ENCODE measurements around the gene JCHAIN. TPM values are rescaled to one million over a fixed set of nuclear protein-coding genes. Genes with fewer than 3 reads are reported as not detected.
"Not testable (repeated sequence)": the region's sequence is repeated elsewhere in the genome, so short reads cannot be mapped to it uniquely, and the experiment has no call there.

JCHAIN gene
- total RNA-seq, 3 donors from 2014 or later = 258 to 602 (median 347) TPM

DNA sequence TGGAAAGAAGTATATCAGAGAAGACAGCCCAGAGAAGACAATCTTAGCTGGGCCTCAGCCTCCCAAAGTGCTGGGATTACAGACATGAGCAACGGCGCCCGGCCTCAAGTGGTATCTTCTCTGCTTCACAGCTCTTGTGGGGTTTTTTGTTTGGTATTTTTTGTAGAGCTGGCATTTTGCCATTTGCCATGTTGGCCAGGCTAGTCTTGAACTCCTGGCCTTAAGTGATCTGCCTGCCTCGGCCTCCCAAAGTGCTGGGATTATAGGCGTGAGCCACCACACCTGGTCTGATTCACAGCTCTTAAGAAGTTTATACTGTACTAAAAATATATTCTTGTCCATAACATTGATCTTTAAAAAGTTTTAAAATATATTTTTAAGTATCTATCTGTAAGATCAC, 34.4 kb upstream of the JCHAIN start:
- intact Hi-C loops (cut with DNase I, micrococcal nuclease) = no loop called here
- H3K36me3 ChIP-seq (ENCODE audit: low read depth) = no peaks in the 10 kb centered on the region
- DNase-seq (no peak), ATAC-seq (no peak)
- H3K4me1 ChIP-seq (ENCODE audit: low read depth) = peaks cover 11% of the 10 kb centered on the region
- no peak overlapping the region for H3K4me3 ChIP-seq
- TF ChIP-seq, protein P1, sequence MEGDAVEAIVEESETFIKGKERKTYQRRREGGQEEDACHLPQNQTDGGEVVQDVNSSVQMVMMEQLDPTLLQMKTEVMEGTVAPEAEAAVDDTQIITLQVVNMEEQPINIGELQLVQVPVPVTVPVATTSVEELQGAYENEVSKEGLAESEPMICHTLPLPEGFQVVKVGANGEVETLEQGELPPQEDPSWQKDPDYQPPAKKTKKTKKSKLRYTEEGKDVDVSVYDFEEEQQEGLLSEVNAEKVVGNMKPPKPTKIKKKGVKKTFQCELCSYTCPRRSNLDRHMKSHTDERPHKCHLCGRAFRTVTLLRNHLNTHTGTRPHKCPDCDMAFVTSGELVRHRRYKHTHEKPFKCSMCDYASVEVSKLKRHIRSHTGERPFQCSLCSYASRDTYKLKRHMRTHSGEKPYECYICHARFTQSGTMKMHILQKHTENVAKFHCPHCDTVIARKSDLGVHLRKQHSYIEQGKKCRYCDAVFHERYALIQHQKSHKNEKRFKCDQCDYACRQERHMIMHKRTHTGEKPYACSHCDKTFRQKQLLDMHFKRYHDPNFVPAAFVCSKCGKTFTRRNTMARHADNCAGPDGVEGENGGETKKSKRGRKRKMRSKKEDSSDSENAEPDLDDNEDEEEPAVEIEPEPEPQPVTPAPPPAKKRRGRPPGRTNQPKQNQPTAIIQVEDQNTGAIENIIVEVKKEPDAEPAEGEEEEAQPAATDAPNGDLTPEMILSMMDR (IDR thresholded peaks at IDR 0.05) = no peak
- H3K9me3 ChIP-seq = no peaks in the 10 kb centered on the region

DNA sequence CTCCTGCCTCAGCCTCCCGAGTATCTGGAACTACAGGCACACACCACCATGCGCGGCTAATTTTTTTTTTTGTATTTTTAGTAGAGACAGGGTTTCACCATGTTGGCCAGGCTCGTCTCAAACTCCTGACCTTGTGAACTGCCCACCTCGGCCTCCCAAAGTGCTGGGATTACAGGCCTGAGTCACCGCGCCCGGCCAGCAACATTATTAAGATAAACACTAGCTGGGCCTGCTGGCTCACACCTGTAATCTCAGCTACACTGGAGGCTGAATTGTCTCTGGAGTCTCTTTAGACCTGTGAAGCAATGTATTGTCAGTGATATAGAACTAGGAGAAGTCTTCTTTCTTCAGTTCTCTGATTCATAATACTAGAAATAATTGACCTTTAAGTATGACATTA, 32.1 kb upstream of the JCHAIN start:
- intact Hi-C loops (cut with DNase I, micrococcal nuclease); ATAC-seq; H3K36me3 ChIP-seq (ENCODE audit: low read depth); DNase-seq; H3K4me3 ChIP-seq; H3K9me3 ChIP-seq; H3K4me1 ChIP-seq (ENCODE audit: low read depth): not testable (repeated sequence)

DNA sequence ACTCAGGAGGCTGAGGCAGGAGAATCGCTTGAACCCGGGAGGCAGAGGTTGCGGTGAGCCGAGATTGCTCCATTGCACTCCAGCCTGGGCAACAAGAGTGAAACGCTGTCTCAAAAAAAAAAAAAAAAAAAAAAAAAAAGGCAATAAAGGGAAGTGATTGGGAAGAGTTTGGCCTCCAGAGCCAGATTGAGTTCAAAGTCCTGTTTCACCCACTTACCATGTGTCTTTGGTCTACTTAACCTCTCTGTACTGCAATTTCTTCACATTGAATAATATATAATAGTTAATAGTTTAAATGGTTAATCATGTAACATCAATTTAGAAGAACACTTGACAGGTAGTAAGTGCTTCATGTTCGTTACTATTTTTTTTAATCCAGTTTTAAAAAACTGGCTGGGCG, 28.3 kb upstream of the JCHAIN start:
- DNase-seq; H3K9me3 ChIP-seq; ATAC-seq; H3K36me3 ChIP-seq (ENCODE audit: low read depth); intact Hi-C loops (cut with DNase I, micrococcal nuclease); H3K4me3 ChIP-seq: not testable (repeated sequence)
- peaks cover 15% of the 10 kb centered on the region for H3K4me1 ChIP-seq (ENCODE audit: low read depth)

DNA sequence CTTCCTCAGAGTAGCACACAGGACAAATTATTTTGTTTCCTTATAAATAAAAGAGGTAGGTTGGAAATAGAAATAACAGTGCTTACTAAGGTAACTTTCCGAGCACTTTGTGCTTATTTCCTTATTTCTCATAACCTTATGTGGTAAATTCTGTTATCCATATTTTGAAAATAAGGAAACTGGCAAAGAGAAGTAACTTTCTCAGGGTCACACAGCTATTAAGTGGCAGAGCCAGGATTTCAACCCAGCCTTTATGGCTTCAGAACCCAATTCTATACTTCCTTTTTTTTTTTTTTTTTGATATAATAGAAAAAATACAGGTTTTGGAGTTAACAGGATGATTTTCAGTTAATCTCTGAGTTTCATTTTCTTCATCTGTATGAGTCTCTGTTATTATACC, 25.4 kb upstream of the JCHAIN start:
- no peaks in the 10 kb centered on the region for H3K36me3 ChIP-seq (ENCODE audit: low read depth)
- no peak overlapping the region for H3K4me3 ChIP-seq
- peaks cover 26% of the 10 kb centered on the region for H3K4me1 ChIP-seq (ENCODE audit: low read depth)
- ATAC-seq = no peak
- intact Hi-C loops (cut with DNase I, micrococcal nuclease) = no loop called here
- TF ChIP-seq, protein P1 (IDR thresholded peaks at IDR 0.05) = no peak
- no peak for DNase-seq
- no peaks in the 10 kb centered on the region for H3K9me3 ChIP-seq

DNA sequence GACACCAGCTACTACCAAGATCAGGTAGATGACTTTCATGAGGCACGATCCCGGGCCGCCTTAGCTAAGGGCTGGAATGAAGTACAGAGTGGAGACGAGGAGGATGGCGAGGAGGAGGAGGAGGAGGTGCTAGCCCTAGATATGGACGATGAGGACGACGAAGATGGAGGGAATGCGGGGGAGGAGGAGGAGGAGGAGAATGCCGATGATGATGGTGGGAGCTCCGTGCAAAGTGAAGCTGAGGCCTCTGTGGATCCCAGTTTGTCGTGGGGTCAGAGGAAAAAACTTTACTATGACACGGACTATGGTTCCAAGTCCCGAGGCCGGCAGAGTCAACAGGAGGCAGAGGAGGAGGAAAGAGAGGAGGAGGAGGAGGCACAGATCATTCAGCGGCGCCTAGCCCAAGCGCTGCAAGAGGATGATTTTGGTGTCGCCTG, 22.5 kb upstream of the JCHAIN start:
- intact Hi-C loops (cut with DNase I, micrococcal nuclease) = no loop called here
- peak overlapping the region; percentile 49 for H3K4me3 ChIP-seq
- H3K36me3 ChIP-seq (ENCODE audit: low read depth) = no peaks in the 10 kb centered on the region
- TF ChIP-seq, protein P1 (IDR thresholded peaks at IDR 0.05) = no peak
- peak in 1 of 3 donors; percentile 43 for DNase-seq
- peaks cover 23% of the 10 kb centered on the region for H3K4me1 ChIP-seq (ENCODE audit: low read depth)
- H3K9me3 ChIP-seq = no peaks in the 10 kb centered on the region
- peak; percentile 26 for ATAC-seq

DNA sequence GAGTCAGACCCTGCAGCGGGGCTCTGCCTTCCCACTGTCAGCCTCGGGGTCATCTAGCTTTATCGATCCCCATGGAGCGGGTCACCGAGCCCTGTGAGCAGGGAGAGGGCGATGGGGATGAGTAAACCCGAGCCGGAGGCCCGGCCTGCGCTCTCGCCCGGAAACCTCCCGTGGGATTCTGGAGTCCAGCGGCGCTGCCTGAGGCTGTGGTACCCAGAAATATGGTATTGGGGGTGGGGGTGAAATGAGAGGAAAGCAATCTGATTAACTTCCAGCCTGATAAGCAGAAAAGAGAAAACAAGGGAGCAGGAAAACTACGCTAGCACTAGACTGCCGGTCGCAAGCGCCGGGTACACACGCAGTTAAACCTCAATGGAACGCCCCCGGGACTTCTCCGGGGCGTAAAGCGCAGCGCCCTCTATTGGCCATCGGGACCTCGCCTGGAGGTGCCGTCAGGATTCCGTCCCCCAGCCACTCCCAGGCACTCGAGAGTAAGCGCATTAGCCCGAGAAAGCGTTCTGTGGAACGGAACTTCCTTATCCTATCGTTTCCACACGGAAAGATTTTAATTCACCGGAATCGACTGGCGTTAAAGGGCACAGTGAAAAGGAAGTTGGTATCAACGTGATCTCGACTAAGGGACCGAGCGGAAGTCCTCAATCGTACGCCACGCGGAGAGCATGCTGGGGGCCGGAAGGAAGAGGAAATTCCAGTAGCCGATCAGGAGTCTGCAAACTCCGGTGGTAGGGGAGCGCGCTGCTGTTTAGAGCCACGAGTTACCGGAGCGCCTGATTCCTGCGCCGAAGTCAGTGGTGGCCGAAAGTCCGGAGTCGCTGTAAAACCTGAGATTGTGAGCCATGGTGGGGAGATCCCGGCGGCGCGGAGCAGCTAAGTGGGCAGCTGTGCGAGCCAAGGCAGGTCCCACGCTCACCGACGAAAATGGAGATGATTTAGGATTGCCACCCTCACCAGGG, 21.8 kb upstream of the JCHAIN start, which contains the start of gene UTP3:
Gene UTP3 (plus strand): TSS at position 712 of the 974 bp plus-strand sequence. CDS start 146 bp downstream, at position 858.
- no peaks in the 10 kb centered on the region for H3K36me3 ChIP-seq (ENCODE audit: low read depth)
- TF ChIP-seq, protein P1 (IDR thresholded peaks at IDR 0.05) = peak; percentile 95
- intact Hi-C loops (cut with DNase I, micrococcal nuclease) = no loop called here
- H3K9me3 ChIP-seq = no peaks in the 10 kb centered on the region
- DNase-seq (peak; percentile 95 to 96 (median 96)), ATAC-seq (peak; percentile 98)
- peak within 1 kb of the TSS; percentile 49 for H3K4me3 ChIP-seq
- H3K4me1 ChIP-seq (ENCODE audit: low read depth) = peaks cover 23% of the 10 kb centered on the region
